Neuron (in vitro differentiated cells): ENCODE data around the gene SLC23A2.

Source experiments
- H2AFZ ChIP-seq: one replicate; pipeline ENCODE4 v1.6.1; 2013; ENCODE audit warnings: low read depth, mild to moderate bottlenecking, inconsistent platforms, low read length, moderate library complexity
- H3K27me3 ChIP-seq: one replicate; pipeline ENCODE4 v1.6.1; 2013; ENCODE audit warnings: low read length; ENCODE audit not compliant: insufficient read depth
- H3K36me3 ChIP-seq: one replicate; pipeline ENCODE4 v1.6.1; 2013; ENCODE audit warnings: low read length; ENCODE audit not compliant: insufficient read depth
- H3K4me1 ChIP-seq: one replicate; pipeline ENCODE4 v1.6.1; 2013; ENCODE audit warnings: low read length; ENCODE audit not compliant: insufficient read depth
- H3K4me3 ChIP-seq: 2 replicates; pipeline ENCODE4 v1.5.1; 2013; ENCODE audit warnings: mild to moderate bottlenecking, low read length, moderate library complexity
- H3K9me3 ChIP-seq: one replicate; pipeline ENCODE4 v1.6.1; 2013; ENCODE audit warnings: low read length

SLC23A2 gene

DNA sequence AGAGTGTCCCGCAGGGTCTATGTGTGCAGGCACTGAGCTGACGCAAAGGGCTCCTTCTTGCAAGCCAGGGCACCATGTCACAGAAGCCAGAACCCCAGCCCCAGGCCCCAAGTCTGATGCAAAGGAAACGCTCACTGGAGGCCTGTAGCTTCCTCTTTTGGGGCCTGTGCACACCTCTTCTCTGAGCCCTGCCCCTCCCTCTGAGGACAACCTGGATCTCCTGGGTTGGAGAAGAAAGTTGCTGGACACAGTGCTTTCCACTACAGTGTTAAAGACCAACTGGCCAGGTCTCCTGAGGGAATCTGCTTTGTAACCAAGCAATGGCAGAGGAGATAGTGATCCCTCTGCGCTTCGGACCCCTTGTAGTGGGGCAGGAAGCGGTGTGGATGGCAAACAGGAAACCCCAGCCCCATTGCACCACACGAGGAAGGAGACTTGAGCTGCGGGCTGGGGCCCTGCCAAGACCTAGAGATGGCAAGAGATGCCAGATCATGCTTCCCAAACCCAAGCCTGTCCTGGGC is 189.6 kb downstream of the SLC23A2 start:
- H3K4me1 ChIP-seq = peaks cover 22% of the 10 kb centered on the region
- H3K36me3 ChIP-seq = peaks cover 25% of the 10 kb centered on the region
- no peak overlapping the region for H3K4me3 ChIP-seq
- no peaks in the 10 kb centered on the region for H3K27me3 ChIP-seq
- H3K9me3 ChIP-seq = no peaks in the 10 kb centered on the region
- no peak overlapping the region for H2AFZ ChIP-seq

DNA sequence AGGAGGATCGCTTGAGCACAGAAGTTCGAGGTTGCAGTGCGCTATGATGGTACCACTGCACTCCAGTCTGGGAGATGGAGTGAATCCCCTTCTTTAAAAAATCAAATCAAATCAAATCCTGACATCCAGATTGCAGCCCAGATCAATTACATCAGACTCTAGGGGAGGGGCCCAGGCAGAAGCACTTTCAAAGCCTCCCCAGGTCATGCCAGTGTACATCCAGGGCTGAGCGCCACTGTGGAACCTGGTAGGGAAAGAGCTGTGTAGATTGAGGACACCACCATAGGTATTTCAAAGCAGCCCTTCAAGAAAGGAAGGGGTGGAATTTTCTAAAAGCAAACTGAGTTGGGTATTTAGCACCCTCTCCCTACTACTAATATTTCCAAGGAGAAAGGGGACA is 190.1 kb downstream of the SLC23A2 start:
- Histone ChIP-seq H2AFZ (no peak overlapping the region), H3K4me1 (peaks cover 22% of the 10 kb centered on the region), H3K4me3 (no peak overlapping the region), H3K36me3 (peaks cover 21% of the 10 kb centered on the region), H3K27me3 (no peaks in the 10 kb centered on the region), H3K9me3 (no peaks in the 10 kb centered on the region)

- no peak overlapping the region for H3K4me3 ChIP-seq
- peaks cover 22% of the 10 kb centered on the region for H3K36me3 ChIP-seq
Measured at GRCh38 chr20:4810426-4811019, 190.8 kb downstream of the SLC23A2 start.

DNA sequence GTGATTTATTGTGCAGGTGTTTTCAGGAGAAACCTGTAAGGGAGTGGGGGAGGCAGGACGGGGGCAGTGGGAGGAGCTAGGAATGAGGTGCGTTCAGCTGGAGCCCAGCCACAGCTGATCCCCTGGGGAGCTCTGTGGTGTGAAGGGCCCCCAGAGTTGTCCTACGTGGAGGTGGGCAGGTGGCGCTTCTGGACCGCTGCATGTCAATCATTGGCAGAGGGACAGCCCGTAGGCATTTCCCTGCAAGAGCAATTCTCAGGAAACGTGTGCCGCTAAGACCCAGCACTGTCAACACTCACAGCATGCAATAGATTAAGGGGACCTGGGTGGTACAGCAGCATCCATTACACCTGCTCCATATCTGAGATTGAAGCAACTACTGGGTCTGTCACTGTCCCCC is 191.6 kb downstream of the SLC23A2 start:
- H3K27me3 ChIP-seq = no peaks in the 10 kb centered on the region
- H2AFZ ChIP-seq = no peak overlapping the region
- peaks cover 22% of the 10 kb centered on the region for H3K4me1 ChIP-seq
- H3K9me3 ChIP-seq = no peaks in the 10 kb centered on the region
- H3K36me3 ChIP-seq = peaks cover 20% of the 10 kb centered on the region
- no peak overlapping the region for H3K4me3 ChIP-seq

More at GRCh38 chr20:4810426-4811019, 190.8 kb downstream of the SLC23A2 start:
- Histone ChIP-seq H3K27me3 (no peaks in the 10 kb centered on the region), H2AFZ (no peak overlapping the region), H3K4me1 (peaks cover 22% of the 10 kb centered on the region), H3K9me3 (no peaks in the 10 kb centered on the region)

GRCh38 chr20:4808872-4809271 is 192.4 kb downstream of the SLC23A2 start:
- H3K4me1 ChIP-seq = peaks cover 22% of the 10 kb centered on the region
- H3K4me3 ChIP-seq = no peak overlapping the region
- no peaks in the 10 kb centered on the region for H3K27me3 ChIP-seq
- H3K36me3 ChIP-seq = peaks cover 12% of the 10 kb centered on the region
- no peak overlapping the region for H2AFZ ChIP-seq
- H3K9me3 ChIP-seq = no peaks in the 10 kb centered on the region

DNA sequence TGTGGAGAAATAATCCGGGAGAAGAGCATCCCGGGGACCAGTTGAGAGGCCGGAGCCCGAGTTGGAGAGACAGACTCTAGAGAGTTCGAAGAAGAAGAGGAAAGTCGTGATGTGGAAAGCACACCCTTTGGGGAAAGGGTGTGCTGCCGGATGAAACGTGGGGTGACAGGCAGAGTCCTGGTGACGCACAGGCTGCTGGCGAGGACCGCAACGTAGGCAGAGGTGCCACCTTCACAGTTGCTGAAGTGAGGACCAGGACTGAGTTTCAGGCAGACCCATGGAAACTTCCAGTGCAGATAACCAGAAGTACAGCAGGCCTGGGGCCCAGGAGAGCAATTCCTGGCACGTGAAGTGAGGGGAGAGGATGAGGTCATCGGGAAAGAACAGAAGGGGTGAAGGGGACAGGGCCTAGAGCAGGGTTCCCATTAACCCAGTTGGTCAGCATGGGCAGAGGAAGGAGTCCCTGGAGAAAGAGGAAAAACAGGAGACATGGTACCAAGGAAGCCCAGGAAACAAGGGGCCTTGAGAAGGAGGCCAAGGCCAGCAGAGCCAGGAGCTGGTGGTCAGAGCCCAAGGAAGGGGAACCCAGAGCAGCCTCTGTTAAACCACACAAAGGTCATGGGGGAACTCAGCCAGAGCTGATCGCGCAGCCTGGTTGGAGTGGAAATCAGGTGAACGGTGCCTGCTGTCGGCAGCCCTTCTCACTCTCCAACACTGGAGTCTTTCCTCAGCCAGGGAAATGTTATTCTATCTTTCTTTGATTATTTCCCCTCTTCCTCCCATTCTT is 195.5 kb downstream of the SLC23A2 start:
- Histone ChIP-seq H3K27me3 (no peaks in the 10 kb centered on the region), H2AFZ (no peak overlapping the region), H3K4me3 (no peak overlapping the region), H3K36me3 (peaks cover 29% of the 10 kb centered on the region), H3K9me3 (peaks cover 3% of the 10 kb centered on the region), H3K4me1 (peaks cover 22% of the 10 kb centered on the region)

- no peaks in the 10 kb centered on the region for H3K4me1 ChIP-seq
- H2AFZ ChIP-seq = no peak overlapping the region
- peaks cover 60% of the 10 kb centered on the region for H3K36me3 ChIP-seq
- peaks cover 6% of the 10 kb centered on the region for H3K9me3 ChIP-seq
- no peak overlapping the region for H3K4me3 ChIP-seq
- H3K27me3 ChIP-seq = no peaks in the 10 kb centered on the region
Measured at GRCh38 chr20:4802527-4802926, 198.8 kb downstream of the SLC23A2 start.
